Stimulated activated CD8-positive, alpha-beta memory T cell treated with anti-CD3 and anti-CD28 coated beads, Interleukin-15, amount 100 ng/mL, for 1 hour (primary cell): ENCODE measurements around the gene SPEF2.
"Not testable (repeated sequence)": the region's sequence is repeated elsewhere in the genome, so short reads cannot be mapped to it uniquely, and the experiment has no call there.

ENCODE experiments used
- DNase-seq: peaks from one replicate; pipeline ENCODE4 v3.0.0-alpha.2; 2020; ENCODE audit warnings: low read depth

The SPEF2 gene

GRCh38 chr5:35820735-35821134 is 203.1 kb downstream of the SPEF2 start:
- no peak for DNase-seq

GRCh38 chr5:35821513-35821912 is 203.8 kb downstream of the SPEF2 start:
- DNase-seq = no peak

GRCh38 chr5:35822511-35822910 is 204.8 kb downstream of the SPEF2 start:
- no peak for DNase-seq

GRCh38 chr5:35823347-35824098 is 205.9 kb downstream of the SPEF2 start:
- no peak for DNase-seq

- DNase-seq = no peak
Observed at GRCh38 chr5:35826056-35826455, 208.4 kb downstream of the SPEF2 start.

- no peak for DNase-seq
Observed at GRCh38 chr5:35826554-35826953, 208.9 kb downstream of the SPEF2 start.

GRCh38 chr5:35828082-35828598 is 210.5 kb downstream of the SPEF2 start:
- DNase-seq = no peak

GRCh38 chr5:35830587-35830986 is 212.9 kb downstream of the SPEF2 start:
- no peak for DNase-seq

GRCh38 chr5:35832762-35833161 is 215.1 kb downstream of the SPEF2 start:
- DNase-seq = no peak

- no peak for DNase-seq
Observed at GRCh38 chr5:35833224-35833623, 215.6 kb downstream of the SPEF2 start.

- DNase-seq = no peak
Observed at GRCh38 chr5:35835796-35836742, 218.4 kb downstream of the SPEF2 start.

- no peak for DNase-seq
Observed at GRCh38 chr5:35838370-35839042, 220.8 kb downstream of the SPEF2 start.

GRCh38 chr5:35842856-35843255 is 225.2 kb downstream of the SPEF2 start:
- no peak for DNase-seq

- not testable (repeated sequence) for DNase-seq
Observed at GRCh38 chr5:35845508-35845907, 227.8 kb downstream of the SPEF2 start.

- no peak for DNase-seq
Observed at GRCh38 chr5:35847491-35847890, 229.8 kb downstream of the SPEF2 start.

GRCh38 chr5:35847961-35848360 is 230.3 kb downstream of the SPEF2 start:
- no peak for DNase-seq

GRCh38 chr5:35849860-35850259 is 232.2 kb downstream of the SPEF2 start:
- DNase-seq = no peak

GRCh38 chr5:35850967-35851680 is 233.5 kb downstream of the SPEF2 start:
- DNase-seq = no peak

- DNase-seq = no peak
Observed at GRCh38 chr5:35852084-35852734, 234.5 kb downstream of the SPEF2 start.

GRCh38 chr5:35852773-35853172 is 235.1 kb downstream of the SPEF2 start:
- DNase-seq = no peak

- peak; percentile 48 for DNase-seq
Observed at GRCh38 chr5:35853631-35854030, 236.0 kb downstream of the SPEF2 start.
